H1 (cell line): ENCODE results near the gene CEP128. TPM values are rescaled to one million over a fixed set of nuclear protein-coding genes. Genes with fewer than 3 reads are reported as not detected.

ENCODE experiments used
- CTCF ChIA-PET: fragments of 300-600 bp; sonication (Branson Sonifier 250); formaldehyde crosslinking; loops from one replicate; lab custom pipeline; 2021; ENCODE audit not compliant: partially characterized antibody; lab: Charles Lee
- POLR2A ChIA-PET: fragments of 300-600 bp; sonication (Branson Sonifier 250); formaldehyde crosslinking; loops from one replicate; lab custom pipeline; 2021; ENCODE audit warnings: inconsistent platforms; ENCODE audit not compliant: partially characterized antibody; lab: Charles Lee
- DNase-seq, 2 experiments: peaks; one replicate each; pipeline versions ENCODE4 v3.0.0 to v3.0.0-alpha.2; 2010 to 2022; ENCODE audit warnings: low spot score in 2 of 2, low read depth in 1 of 2, mixed read lengths in 1 of 2
- FAIRE-seq: peaks from 2 replicates; lab custom pipeline; 2011; peaks lifted over from hg19 to GRCh38; lab: Jason Lieb, UNC
- H2AFZ ChIP-seq: 2 replicates; pipeline ENCODE4 v1.8.1; 2012; ENCODE audit warnings: low read length, inconsistent platforms
- H2AK5ac ChIP-seq: 2 replicates; pipeline ENCODE4 v1.6.1; 2013; ENCODE audit warnings: low read depth, low read length
- H2BK120ac ChIP-seq: replicated peaks from 2 replicates; pipeline ENCODE3; 2013; ENCODE audit warnings: low read depth, low read length, inconsistent platforms
- H2BK12ac ChIP-seq: 2 replicates; pipeline ENCODE4 v1.6.1; 2013; ENCODE audit warnings: low read depth, low read length
- H2BK15ac ChIP-seq: 2 replicates; pipeline ENCODE4 v1.6.1; 2013; ENCODE audit warnings: low read length
- H2BK20ac ChIP-seq: 2 replicates; pipeline ENCODE4 v1.6.1; 2013; ENCODE audit warnings: low read length
- H2BK5ac ChIP-seq: 2 replicates; pipeline ENCODE4 v1.6.1; 2013; ENCODE audit warnings: low read depth, low read length
- H3K14ac ChIP-seq: 2 replicates; pipeline ENCODE4 v1.6.1; 2013; ENCODE audit warnings: inconsistent platforms; ENCODE audit not compliant: insufficient read length
- H3K18ac ChIP-seq: 2 replicates; pipeline ENCODE4 v1.6.1; 2013; ENCODE audit warnings: low read length; ENCODE audit errors: extremely low read depth
- H3K23ac ChIP-seq: 2 replicates; pipeline ENCODE4 v1.6.1; 2013; ENCODE audit warnings: inconsistent platforms; ENCODE audit not compliant: insufficient read length
- H3K23me2 ChIP-seq: 2 replicates; pipeline ENCODE4 v1.6.1; 2013; ENCODE audit warnings: low read depth, low read length
- H3K27ac ChIP-seq: 2 replicates; pipeline ENCODE4 v1.6.1; 2011; ENCODE audit warnings: low read depth, low read length, inconsistent platforms
- H3K27me3 ChIP-seq, 4 experiments: replicated peaks in 1 of 4; 1 replicate in 1 of 4; 2 replicates in 3 of 4; pipeline versions ENCODE4 v1.6.1 to v1.8.1; 2011 to 2013; ENCODE audit warnings: low read length in 3 of 4, mild to moderate bottlenecking in 3 of 4, inconsistent platforms in 2 of 4, mixed read lengths in 2 of 4, moderate library complexity in 1 of 4; ENCODE audit not compliant: control insufficient read depth in 3 of 4, insufficient read depth in 3 of 4; ENCODE audit errors: extremely low read depth in 1 of 4
- H3K36me3 ChIP-seq, 4 experiments: 2 replicates each; pipeline versions ENCODE4 v1.6.1 to v1.8.1; 2011 to 2013; ENCODE audit warnings: mild to moderate bottlenecking in 4 of 4, low read length in 3 of 4, moderate library complexity in 2 of 4, control low read depth in 1 of 4, inconsistent platforms in 1 of 4; ENCODE audit not compliant: insufficient read depth in 4 of 4, control insufficient read depth in 2 of 4
- H3K4ac ChIP-seq: replicated peaks from 2 replicates; pipeline ENCODE3; 2013; ENCODE audit warnings: low read length, low read depth, mixed read lengths, inconsistent platforms; ENCODE audit not compliant: insufficient read length
- H3K4me1 ChIP-seq, 4 experiments: replicated peaks in 1 of 4; 1 replicate in 1 of 4; 2 replicates in 3 of 4; pipeline versions ENCODE4 v1.6.1 to v1.8.1; 2011 to 2013; ENCODE audit warnings: low read length in 3 of 4, inconsistent platforms in 2 of 4, mixed read lengths in 1 of 4; ENCODE audit not compliant: insufficient read depth in 4 of 4, control insufficient read depth in 3 of 4
- H3K4me2 ChIP-seq, 2 experiments: 2 replicates each; pipeline versions ENCODE4 v1.6.1 to v1.8.1; 2011 to 2013; ENCODE audit warnings: low read depth in 2 of 2, low read length in 2 of 2, control low read depth in 1 of 2, inconsistent platforms in 1 of 2, mild to moderate bottlenecking in 1 of 2; ENCODE audit not compliant: insufficient read depth in 1 of 2
- H3K4me3 ChIP-seq, 4 experiments: fragments of 200-600, 300-600 bp in 1 of 4; sonication (generic), shearing (Covaris generic), sonication (Bioruptor Twin) in 1 of 4; 2 replicates each; pipeline versions ENCODE4 v1.5.1 to v1.8.1; 2011 to 2016; ENCODE audit warnings: low read length in 4 of 4, low read depth in 3 of 4, control low read depth in 2 of 4, inconsistent platforms in 2 of 4, mild to moderate bottlenecking in 2 of 4, mixed read lengths in 1 of 4, moderate library complexity in 1 of 4; ENCODE audit not compliant: insufficient read depth in 2 of 4; ENCODE audit errors: extremely low read depth in 1 of 4
- H3K56ac ChIP-seq: replicated peaks from 2 replicates; pipeline ENCODE3; 2013; ENCODE audit warnings: low read depth, mild to moderate bottlenecking, mixed read lengths, low read length, inconsistent platforms; ENCODE audit not compliant: insufficient read length
- H3K79me1 ChIP-seq: 2 replicates; pipeline ENCODE4 v1.6.1; 2013; ENCODE audit warnings: low read depth, low read length, control low read depth
- H3K79me2 ChIP-seq, 2 experiments: 2 replicates each; pipeline versions ENCODE4 v1.6.1 to v1.8.1; 2012 to 2013; ENCODE audit warnings: low read length in 2 of 2, mild to moderate bottlenecking in 2 of 2, inconsistent platforms in 1 of 2; ENCODE audit not compliant: insufficient read depth in 2 of 2, control insufficient read depth in 1 of 2
- H3K9ac ChIP-seq, 4 experiments: replicated peaks in 1 of 4; 1 replicate in 1 of 4; 2 replicates in 3 of 4; pipeline versions ENCODE4 v1.6.1 to v1.8.1; 2011 to 2013; ENCODE audit warnings: low read depth in 3 of 4, low read length in 3 of 4, control low read depth in 2 of 4, mild to moderate bottlenecking in 2 of 4, moderate library complexity in 2 of 4, inconsistent platforms in 1 of 4; ENCODE audit errors: extremely low read depth in 1 of 4
- H3K9me3 ChIP-seq, 2 experiments: 2 replicates each; pipeline versions ENCODE4 v1.6.1 to v1.8.1; 2012 to 2013; ENCODE audit warnings: mild to moderate bottlenecking in 2 of 2, moderate library complexity in 2 of 2, control low read depth in 1 of 2, inconsistent platforms in 1 of 2, low read depth in 1 of 2, low read length in 1 of 2, mixed read lengths in 1 of 2; ENCODE audit not compliant: insufficient read depth in 2 of 2
- H4K20me1 ChIP-seq, 2 experiments: replicated peaks in 1 of 2; 2 replicates each; pipeline versions ENCODE3 to v1.8.1; 2011 to 2013; ENCODE audit warnings: inconsistent platforms in 2 of 2, low read length in 2 of 2, mild to moderate bottlenecking in 1 of 2; ENCODE audit not compliant: insufficient read depth in 2 of 2, control insufficient read depth in 1 of 2
- H4K5ac ChIP-seq: 2 replicates; pipeline ENCODE4 v1.6.1; 2013; ENCODE audit warnings: low read length, low read depth, mixed read lengths, inconsistent platforms; ENCODE audit not compliant: insufficient read length
- H4K8ac ChIP-seq: 2 replicates; pipeline ENCODE4 v1.8.0; 2013; ENCODE audit warnings: mild to moderate bottlenecking, moderate library complexity, low read length, inconsistent platforms; ENCODE audit not compliant: insufficient read depth; ENCODE audit errors: extremely low read depth
- H4K91ac ChIP-seq: replicated peaks from 2 replicates; pipeline ENCODE3; 2013; ENCODE audit warnings: low read length, mixed read lengths, inconsistent platforms; ENCODE audit not compliant: insufficient read length
- ASH2L ChIP-seq: fragments of 200-600, 300-600 bp; sonication (generic); IDR thresholded peaks from one replicate; pipeline ENCODE4 v1.7.1; 2017; ENCODE audit warnings: low read length
- EZH2 ChIP-seq: fragments of 200-600 bp; sonication (generic); IDR thresholded peaks from 2 replicates; pipeline ENCODE4 v1.7.1; 2012; ENCODE audit warnings: low read depth, mild to moderate bottlenecking, moderate library complexity, low read length, inconsistent platforms; ENCODE audit not compliant: severe bottlenecking
- KDM4A ChIP-seq: IDR thresholded peaks from one replicate; pipeline ENCODE4 v1.7.1; 2012; ENCODE audit warnings: low read depth, mild to moderate bottlenecking, moderate library complexity, low read length, inconsistent platforms; ENCODE audit not compliant: severe bottlenecking
- SIN3A ChIP-seq, 2 experiments: IDR thresholded peaks in 1 of 2; conservative IDR thresholded peaks in 1 of 2; 2 replicates each; pipeline ENCODE4 v1.6.1; 2011 to 2012; ENCODE audit warnings: low read length in 2 of 2, improper control_type of control experiment in 1 of 2, low read depth in 1 of 2, mild to moderate bottlenecking in 1 of 2
- SUZ12 ChIP-seq: fragments of 200-600 bp; sonication (generic); IDR thresholded peaks from 2 replicates; pipeline ENCODE4 v1.6.1; 2012; ENCODE audit warnings: mild to moderate bottlenecking, inconsistent platforms, low read length, moderate library complexity, mixed read lengths
- WGBS, 2 experiments: shearing (Covaris generic) in 1 of 2; methylation state at CpG; one replicate each; pipeline versions ENCODE4 v1.1.6 to v1.1.7; 2013 to 2015; ENCODE audit warnings: low lambda C conversion rate in 2 of 2, mixed read lengths in 2 of 2, inconsistent platforms in 1 of 2, low coverage in 1 of 2, missing lambda C conversion rate in 1 of 2; ENCODE audit not compliant: insufficient replicate concordance in 2 of 2, insufficient coverage in 1 of 2, insufficient read length in 1 of 2; ENCODE audit errors: extremely low coverage in 1 of 2, missing lambda C conversion rate in 1 of 2; 5-methylcytosine and 5-hydroxymethylcytosine counted together
- polyA plus RNA-seq, 7 experiments: library from polyadenylated mRNA; depleted of rRNA in 3 of 7; stranded (reverse) in 5 of 7; unstranded in 2 of 7; fragments of >200 nt in 5 of 7; fragments of 200-250 nt in 2 of 7; gene quantifications; 1 replicate in 5 of 7; 2 replicates in 1 of 7; 4 replicates in 1 of 7; pipeline versions ENCODE4 v1.2.1 to v1.2.3, GENCODE V29; 2011 to 2013; ENCODE audit warnings: missing spikeins in 2 of 7, mixed read lengths in 2 of 7
- total RNA-seq: library from RNA; stranded (reverse); fragmentation: NEBNext Ultra II Directional; extraction: Animal tissue kit (Norgen Biotek cat#: 25700); gene quantifications from 2 replicates; pipeline ENCODE4 v1.2.1, GENCODE V29; 2021

CEP128 gene
- total and polyA plus RNA-seq, 2 of the 8 experiments (the other 6 are each of a cell fraction or from before 2014, with no cell fraction given) = 1.9 to 17.0 TPM

DNA sequence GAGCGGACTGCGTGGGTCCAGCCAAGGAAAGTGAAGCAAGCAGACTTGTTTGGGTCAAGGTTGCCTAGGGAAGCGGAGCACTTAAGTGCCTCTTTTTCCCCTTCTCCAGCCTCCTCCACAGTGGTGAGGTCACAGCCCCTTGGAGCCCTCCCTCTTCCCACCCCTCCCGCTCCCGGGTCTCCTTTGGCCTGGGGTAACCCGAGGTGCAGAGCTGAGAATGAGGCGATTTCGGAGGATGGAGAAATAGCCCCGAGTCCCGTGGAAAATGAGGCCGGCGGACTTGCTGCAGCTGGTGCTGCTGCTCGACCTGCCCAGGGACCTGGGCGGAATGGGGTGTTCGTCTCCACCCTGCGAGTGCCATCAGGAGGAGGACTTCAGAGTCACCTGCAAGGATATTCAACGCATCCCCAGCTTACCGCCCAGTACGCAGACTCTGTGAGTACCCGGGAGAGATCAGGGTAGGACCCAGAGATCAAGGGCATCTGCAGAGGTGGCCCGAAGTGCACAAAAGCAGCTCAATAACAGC is 13.9 kb upstream of the CEP128 start, which contains the start of gene TSHR:
Gene TSHR (plus strand): TSS at position 206 of the 526 bp plus-strand sequence. CDS start 60 bp downstream, at position 266.
- Histone ChIP-seq H3K23ac (no peak within 1 kb of the TSS), H4K5ac (no peak within 1 kb of the TSS), H4K8ac (peak within 1 kb of the TSS; percentile 28; the same call in 1 of the 2 replicates), H3K9me3 (no peaks in the 10 kb centered on the region), H3K79me2 (no peaks in the 10 kb centered on the region), H3K36me3 (no peaks in the 10 kb centered on the region), H2BK120ac (no peak within 1 kb of the TSS), H3K27ac (no peak within 1 kb of the TSS), H3K4me1 (peaks cover 0 to 6% (median under 1%) of the 10 kb centered on the region in 4 experiments; a peak in 2 of 7 replicates), H3K18ac (no peak within 1 kb of the TSS), H4K91ac (no peak within 1 kb of the TSS), H3K79me1 (no peaks in the 10 kb centered on the region), H3K4me2 (peak within 1 kb of the TSS; percentile 62 to 100), H2AFZ (peak within 1 kb of the TSS; percentile 86), H2BK15ac (no peak within 1 kb of the TSS), H3K4me3 (peak within 1 kb of the TSS; percentile 18 to 77 (median 64); a peak in 7 of 8 replicates), H3K27me3 (peaks cover 2 to 9% (median 6%) of the 10 kb centered on the region in 4 experiments; a peak in 5 of 7 replicates), H4K20me1 (no peaks in the 10 kb centered on the region), H2BK12ac (no peak within 1 kb of the TSS), H2AK5ac (no peak within 1 kb of the TSS), H3K14ac (no peak within 1 kb of the TSS), H3K56ac (peak within 1 kb of the TSS; percentile 64), H3K23me2 (peaks cover 2% of the 10 kb centered on the region; the same call in 1 of the 2 replicates), H2BK20ac (no peak within 1 kb of the TSS), H3K9ac (peak within 1 kb of the TSS in 1 of 4 experiments; percentile 4; a peak in 1 of 7 replicates), H3K4ac (no peak within 1 kb of the TSS), H2BK5ac (no peak within 1 kb of the TSS)
- no peak for FAIRE-seq
- CTCF ChIA-PET = interaction anchor here (0.6 to 5.1 kb wide), 19 partner anchors 8 to 553 kb away, joined by 3 to 64 read pairs (median 4); no protein-coding TSS in a partner anchor
- DNase-seq = peak in 1 of 2 experiments; percentile 70
- WGBS, 2 experiments = 15% methylated on average over 19 of the region's 21 CpGs; no CpG with 5 or more reads in 1 of the 2 experiments
- peak; percentile 55 for TF ChIP-seq EZH2
- peak; percentile 57 for TF ChIP-seq ASH2L
- peak; percentile 85 for TF ChIP-seq KDM4A
- peak; percentile 28; the same call in 1 of the 2 replicates for TF ChIP-seq SUZ12
- TF ChIP-seq SIN3A (conservative IDR thresholded peaks at IDR 0.05 in 1 of 2, IDR thresholded peaks at IDR 0.05 in 1 of 2; ENCODE audit: low read depth in 1 of 2, low read length in 2 of 2) = no peak
- POLR2A ChIA-PET = interaction anchor here (0.7 to 1.1 kb wide), 2 partner anchors 14 to 31 kb away, joined by 3 read pairs; partner anchors contain the start of gene CEP128
